ENCODE results near the gene ATXN10.

ATXN10 gene

DNA sequence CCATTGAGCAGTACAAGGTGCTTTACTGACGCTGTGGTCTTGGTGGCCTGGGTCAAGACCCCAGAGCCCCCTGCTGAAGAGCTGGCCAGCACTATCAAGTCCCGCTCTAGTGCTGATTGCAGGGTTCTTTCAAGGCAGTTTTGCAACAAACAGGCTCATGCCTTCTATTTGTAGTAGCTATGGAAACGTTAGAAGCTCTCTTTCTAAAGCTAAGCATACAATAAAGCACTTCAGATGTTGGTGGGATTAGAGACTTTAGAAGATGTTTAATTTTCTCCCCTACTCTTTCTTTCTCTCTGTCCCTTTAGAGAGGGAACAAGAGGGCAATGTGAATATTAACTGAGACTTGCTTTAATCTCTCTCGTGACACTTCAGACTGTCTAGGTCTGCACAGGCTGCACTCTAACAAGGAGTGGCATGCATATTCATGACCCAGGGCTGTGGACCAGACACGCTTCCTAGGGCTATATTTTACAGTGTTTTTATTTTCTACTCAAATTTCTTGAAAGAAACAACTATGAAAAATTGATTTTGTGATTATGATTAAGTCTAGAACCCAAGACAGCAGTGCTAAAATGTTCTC, 166.8 kb downstream of the ATXN10 start:
- FAIRE-seq (no peak), DNase-seq (ENCODE audit: insufficient read length, low spot score) (no peak)

DNA sequence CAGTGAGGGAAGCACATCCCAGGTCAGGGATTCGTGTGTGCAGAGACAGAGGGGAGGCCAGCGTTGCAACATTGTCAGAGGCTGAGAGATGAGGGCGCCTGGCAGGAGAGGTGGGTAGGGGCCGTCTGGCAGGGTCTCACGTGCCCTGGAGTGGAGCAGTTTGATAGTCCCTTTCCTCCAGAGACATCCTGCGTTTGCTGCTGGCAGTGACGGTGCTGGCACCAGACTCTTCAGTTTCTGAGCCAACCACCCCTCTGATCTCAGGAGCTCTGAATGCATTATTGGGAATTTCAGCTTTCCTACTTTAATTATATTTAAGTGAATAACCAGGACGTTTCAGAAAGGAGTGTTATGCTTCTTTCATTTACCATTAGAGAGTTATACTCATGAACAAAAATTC, 168.8 kb downstream of the ATXN10 start:
- FAIRE-seq (no peak), DNase-seq (ENCODE audit: insufficient read length, low spot score) (no peak)

DNA sequence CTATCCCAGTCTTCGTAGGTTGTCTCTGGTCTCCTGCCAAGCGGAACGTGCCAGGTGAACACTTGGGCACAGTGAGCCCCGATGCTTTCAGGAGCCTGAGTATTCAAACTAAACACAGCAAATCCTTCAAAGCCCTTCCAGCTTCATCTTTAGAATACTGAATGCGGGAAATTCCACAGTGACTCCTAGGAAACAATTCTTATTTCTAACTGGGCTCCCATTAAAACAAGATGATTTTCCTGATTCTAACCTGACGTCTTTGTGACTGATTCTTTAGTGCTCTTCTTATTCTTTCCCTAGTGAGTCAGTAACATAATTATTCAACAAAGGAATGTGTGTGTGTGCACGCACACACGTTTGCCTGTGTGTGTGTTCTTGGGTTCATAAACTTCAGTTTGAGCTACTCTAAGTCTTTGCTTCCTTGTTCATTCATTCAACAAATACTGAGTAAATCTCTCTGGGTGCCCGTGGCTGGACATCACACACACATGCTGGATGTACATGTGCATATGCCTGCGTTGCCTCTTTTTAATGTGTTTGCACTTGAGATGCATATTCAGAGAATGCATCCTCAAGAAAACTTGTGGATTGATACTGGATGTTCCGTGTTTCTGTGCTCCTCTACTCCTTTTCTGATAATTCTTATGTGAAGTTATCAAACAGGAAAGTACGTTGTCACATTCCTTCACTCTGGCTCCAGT, 170.8 kb downstream of the ATXN10 start:
- FAIRE-seq (no peak), DNase-seq (ENCODE audit: insufficient read length, low spot score) (no peak)

DNA sequence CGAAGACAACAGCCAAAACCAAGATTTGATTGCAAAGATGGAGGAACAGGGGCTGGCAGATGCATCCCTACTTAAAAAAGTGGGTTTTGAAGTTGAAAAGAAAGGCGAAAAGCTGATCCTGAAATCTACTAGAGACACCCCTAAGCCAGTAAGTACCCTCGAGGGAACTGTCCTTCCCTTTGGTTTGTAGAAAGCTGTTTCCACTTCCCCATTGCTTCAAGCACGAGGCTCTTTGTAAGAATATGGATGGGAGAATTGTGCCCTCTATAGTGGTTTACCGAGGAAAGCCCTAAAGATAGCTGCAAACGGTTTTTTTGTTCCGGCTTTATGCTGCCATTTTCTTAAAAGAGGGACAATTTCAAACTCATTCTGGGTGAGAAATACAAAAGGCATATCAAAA, 171.4 kb downstream of the ATXN10 start:
- FAIRE-seq (no peak), DNase-seq (ENCODE audit: insufficient read length, low spot score) (no peak)

DNA sequence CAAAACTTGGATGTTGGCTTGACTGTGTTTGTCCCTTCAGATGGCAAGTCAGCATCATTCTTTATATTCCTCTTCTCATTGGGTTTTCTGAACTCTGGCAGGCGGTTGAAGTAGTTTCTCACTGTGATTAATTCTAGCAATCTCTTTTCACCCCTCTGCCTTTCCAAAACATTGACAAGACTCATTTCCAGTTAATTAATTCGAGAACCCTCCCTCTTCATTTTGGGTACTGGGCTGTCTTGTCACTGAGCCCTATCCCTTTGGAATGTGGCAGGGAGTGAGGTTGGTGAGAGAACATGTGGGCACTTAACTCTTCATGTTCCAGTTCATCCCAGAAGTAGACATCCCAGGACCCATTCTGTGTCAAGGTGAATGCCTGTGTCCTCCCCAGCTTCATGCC, 172.4 kb downstream of the ATXN10 start:
- no peak for DNase-seq (ENCODE audit: insufficient read length, low spot score)
- peak; percentile 55 for FAIRE-seq

DNA sequence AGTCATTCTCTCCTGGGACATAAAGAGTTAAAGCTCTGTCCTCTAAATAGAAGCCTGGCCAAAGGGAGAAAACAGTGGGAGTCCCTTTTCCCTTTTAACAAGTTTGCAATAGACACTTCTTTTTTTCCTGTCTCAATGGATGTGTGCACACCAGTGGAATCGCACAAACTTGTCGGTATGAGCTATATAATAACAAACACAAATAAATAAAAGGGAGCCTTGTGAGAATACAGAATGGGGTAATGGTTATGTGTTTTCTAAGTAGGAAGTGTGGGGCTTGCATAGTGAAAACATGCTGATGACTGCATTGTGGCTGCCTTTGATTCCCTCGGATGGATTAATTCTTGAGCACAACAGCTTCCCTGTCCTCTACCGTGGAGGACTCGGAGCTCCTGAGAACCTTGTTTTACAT, 173.4 kb downstream of the ATXN10 start:
- no peak for FAIRE-seq
- DNase-seq (ENCODE audit: insufficient read length, low spot score): no peak

DNA sequence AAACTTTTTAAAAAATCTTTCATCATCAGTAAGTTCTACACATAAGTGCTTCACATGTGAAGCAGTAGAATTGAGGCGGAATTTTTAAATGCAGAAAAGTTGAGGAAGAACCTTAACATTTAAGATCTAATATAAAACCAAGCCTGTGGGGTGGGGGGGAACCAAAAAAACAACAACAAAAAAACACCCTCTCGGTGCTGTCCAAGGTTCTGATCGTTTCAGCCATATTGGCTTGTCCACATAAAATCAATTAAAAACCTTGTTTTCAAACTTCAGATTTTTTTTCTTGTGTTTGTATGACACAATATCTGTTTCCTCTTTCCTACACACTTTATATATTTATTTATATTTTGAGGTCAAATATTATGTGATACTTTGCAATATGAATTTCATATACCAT, 175.3 kb downstream of the ATXN10 start:
- FAIRE-seq (no peak), DNase-seq (ENCODE audit: insufficient read length, low spot score) (no peak)

DNA sequence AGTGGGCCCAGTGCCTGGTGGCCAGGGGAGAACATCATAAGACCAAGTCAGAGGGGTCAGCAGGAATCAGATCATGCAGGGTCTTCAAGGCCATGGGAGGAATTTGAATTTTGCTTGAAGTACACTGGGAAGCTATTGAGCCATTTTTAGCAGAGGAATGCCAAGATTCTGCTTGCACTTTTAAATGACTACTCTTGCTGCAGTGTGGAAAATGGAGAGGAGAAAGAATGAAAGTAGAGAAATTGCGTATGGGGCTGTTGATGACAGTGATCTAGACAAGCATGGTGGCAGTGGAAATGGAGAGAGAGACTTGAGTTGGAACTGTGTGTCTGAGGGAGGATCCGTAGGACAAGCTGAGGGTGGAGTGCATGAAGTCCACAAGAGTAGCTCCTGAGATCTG, 177.3 kb downstream of the ATXN10 start:
- DNase-seq (ENCODE audit: insufficient read length, low spot score): no peak
- FAIRE-seq: no peak

DNA sequence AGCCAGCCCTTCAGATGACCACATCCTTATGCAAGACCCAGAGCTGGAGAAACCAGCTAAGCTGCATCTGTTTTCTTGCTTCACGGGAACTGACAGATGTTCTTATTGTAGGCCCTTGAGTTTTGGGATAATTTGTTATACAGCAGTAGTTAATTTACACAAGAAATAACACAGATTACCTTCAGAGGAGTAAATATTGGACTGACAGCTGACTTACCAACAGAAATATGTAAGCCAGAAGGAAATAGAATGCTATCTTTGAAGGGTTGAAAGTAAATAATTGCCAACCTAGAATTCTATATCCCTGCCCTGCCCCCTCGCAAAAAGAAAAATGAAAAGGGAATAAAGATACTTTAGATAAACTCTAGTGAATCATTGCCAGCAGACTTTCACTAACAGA, 181.2 kb downstream of the ATXN10 start:
- DNase-seq (ENCODE audit: insufficient read length, low spot score): no peak

DNA sequence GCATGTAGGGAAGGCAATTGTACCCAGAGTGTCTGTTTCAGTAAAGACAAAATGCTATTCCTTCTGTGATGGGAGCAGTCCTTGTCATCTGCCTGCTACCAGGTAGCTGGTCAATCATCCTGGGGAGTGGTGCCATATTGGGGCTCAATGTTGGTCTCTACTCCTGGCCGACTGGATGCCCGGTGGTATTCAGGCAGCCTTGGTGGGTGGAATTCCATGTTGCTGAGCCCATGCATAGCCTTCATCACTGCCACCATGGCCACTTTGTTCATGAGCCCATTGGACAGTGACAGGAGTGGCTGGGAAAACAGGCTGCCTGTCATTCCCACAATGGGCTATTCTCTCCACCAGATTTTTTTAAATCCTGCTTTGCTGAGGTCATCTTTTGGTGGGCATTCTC, 184.3 kb downstream of the ATXN10 start:
- FAIRE-seq (no peak), DNase-seq (ENCODE audit: insufficient read length, low spot score) (no peak)

More for the DNA sequence above, 181.2 kb downstream of the ATXN10 start:
- FAIRE-seq: peak; percentile 70

DNA sequence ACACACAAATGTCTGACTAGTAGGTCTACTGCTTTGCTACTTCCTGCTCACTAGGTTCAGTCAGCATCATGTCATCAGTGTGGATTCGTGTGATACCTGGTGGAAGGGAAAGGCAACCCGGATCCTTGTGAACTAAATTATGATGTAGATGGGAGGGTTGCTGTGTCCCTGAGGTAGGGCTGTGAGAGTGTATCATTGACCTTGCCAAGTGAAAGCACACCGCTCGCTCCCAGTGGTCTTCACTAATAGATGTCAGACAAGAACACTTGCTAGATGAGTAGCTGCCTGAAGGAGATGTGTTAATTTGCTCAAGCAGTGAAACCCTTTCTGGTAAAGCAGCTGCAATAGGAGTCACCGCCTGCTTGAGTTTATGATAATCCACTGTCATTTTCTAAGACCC, 185.9 kb downstream of the ATXN10 start:
- FAIRE-seq: no peak
- DNase-seq (ENCODE audit: insufficient read length, low spot score): no peak

DNA sequence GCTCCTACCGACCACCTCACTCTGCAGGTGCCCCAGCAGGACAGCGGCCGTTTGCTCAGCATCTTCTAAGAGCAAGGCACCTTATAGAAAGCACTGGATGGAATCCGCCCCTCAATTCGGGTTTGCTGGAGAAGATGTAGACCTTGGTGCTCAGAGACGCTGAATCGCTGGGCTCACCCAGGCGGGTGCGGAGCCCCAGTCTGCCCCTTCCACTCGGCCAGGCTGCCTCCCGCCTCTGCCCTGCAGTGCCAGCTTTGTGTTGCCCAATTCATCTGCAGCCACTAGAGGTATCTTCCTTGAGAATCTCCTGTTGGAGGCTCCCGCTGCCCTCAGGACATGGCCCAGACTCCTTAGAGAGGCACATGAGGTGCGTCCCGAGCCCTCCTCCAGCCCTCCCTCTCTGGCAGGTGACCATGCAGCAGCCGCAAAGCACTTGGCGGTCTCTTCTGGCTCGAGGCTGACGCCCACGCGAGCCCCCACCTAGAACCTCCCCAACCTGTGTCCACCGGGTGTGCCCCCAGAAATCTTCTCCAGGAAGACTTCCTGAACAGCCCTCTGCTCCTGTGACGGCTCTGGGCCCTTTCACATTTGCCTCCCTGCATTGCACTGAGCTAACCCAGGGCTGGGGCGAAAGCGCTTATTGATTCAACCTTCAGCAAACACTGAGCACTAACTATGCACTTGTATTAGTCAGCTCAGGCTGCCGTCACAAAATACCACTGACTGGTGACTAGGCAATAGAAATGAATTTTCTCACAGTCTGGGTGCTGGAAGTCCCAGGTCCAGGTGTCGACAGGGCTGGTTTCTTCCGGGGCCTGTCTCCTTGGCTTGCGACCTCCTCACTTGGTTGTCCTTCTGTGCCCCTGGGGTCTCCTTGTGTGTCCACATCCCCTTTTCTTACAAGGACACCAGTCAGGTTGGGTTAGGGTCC, 187.9 kb downstream of the ATXN10 start:
- no peak for DNase-seq (ENCODE audit: insufficient read length, low spot score)
- no peak for FAIRE-seq

DNA sequence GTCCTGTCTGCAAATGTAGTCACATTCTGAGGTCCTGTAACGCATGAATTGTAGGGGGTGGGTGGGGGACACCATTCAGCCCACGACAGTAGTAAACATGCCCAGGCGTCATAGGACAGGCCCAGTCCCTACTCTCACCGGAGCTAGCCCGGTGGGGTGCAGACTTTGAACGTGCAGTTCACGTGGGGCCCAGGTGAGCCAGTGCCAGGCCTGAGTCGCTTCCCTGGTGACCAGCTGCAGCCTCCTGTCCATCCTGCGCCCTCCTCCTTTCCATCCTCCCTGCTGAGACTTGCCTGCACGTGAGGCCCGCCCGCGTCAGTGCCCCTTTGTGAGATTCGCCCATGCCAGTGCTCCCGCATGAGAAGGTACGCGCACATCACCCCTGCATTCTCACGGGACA, 188.6 kb downstream of the ATXN10 start:
- FAIRE-seq (no peak), DNase-seq (ENCODE audit: insufficient read length, low spot score) (no peak)

DNA sequence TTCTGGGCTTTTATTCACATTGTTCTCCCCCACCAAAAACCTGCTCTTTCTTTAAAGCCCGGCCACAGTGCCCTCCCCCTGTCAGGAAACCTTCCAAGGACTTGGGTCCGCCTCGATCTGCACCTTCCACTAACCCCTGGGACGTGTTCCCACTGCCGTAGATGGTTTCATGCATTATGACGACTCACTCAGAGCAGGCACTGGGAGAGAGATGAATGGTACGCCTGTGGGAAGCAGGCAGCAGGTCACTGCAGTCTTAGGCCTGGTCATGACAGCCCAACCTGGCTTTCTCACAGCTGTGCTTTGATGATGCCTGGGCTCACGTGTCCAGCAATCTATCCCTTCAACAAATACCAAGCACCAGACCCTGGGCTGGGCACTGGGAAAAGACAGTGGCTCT, 189.6 kb downstream of the ATXN10 start:
- FAIRE-seq (no peak), DNase-seq (ENCODE audit: insufficient read length, low spot score) (no peak)

DNA sequence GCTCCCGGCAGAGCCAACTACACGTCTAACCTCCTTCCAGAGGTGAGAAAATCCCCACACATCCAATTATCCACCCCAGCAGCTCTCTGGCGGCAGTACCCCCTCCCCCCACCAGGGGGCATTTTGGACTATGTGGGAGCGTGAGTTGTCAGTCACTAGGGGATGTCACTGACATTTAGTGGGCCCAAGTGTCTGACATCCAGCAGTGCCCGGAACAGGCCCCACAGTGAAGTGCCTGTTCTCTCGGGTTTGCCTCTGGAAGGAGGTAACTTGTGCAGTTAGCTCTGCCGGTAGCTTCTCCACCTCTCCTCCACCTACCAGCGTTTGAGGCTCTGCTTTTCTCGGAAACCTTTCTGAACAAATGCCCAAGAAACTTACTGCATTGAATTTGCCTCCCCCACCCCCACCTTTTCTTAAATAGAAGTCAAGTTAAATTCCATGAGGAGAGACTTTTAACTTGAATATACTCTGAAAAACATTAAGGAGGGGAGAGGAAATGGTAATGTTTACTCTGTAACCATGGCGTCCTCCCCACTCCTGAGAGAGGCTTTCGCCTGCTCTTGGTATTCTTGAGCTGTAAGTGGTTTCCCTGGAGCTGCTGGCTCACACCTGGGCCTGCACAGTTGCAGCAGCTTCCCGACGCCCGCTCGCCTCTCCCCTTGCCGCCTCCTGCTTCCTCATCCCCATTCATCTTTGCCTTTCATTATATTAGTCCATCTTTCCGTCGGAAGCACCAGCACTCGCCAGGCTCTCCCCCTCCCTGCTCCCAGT, 192.5 kb downstream of the ATXN10 start:
- DNase-seq (ENCODE audit: insufficient read length, low spot score) (peak; percentile 87), FAIRE-seq (peak; percentile 68)

DNA sequence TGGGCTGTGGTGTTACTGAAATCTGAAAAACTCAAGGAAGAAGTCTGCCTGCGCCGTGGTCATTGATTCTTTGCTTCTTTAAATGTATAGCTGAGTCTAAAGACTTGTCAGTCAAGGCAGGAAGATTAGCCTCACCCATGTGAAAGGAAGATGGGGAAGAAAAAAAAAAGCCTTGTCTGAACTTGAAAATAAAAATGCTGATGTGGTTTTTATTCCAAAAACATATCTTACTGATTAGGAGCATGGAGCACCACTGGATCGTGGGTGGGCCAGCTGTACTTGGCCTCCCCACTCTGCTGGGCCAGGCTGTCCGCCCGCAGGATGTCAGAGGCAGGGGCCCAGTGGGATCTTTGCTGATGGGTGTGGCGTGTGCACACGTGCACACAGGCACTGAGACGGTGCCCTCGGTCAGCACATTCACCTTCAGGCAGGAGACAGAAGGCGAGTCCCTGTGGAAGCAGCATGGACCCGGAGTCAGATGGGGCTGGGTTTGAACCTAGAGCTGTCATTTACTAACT, 193.4 kb downstream of the ATXN10 start:
- DNase-seq (ENCODE audit: insufficient read length, low spot score) (no peak), FAIRE-seq (no peak)

DNA sequence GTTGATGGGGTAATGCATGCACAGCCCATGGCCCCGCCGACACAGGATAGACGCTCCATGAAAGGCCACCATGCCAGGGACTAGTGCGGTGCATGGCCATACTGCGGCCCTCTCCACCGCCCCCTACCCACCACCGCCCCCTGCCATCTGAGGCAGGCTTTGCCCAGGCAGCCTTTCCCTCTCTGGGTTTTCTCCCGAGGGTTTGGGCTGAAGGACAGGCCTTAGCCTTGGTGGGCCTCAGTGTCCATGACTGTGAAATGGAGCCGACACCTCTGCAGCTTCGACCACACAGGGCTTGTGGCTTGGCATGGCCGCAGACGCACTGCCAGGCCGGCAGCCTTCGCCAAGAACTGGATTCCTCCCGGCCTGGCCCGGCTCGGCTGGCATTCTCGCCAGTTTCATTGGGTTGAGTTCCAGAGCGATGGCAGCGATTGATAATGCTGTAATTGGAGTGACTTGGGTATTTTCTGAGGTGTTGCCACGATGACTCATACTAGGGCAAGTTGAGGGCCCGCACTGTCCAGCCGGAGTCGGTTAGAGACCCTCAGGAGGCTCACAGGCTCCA, 194.0 kb downstream of the ATXN10 start:
- no peak for FAIRE-seq

DNA sequence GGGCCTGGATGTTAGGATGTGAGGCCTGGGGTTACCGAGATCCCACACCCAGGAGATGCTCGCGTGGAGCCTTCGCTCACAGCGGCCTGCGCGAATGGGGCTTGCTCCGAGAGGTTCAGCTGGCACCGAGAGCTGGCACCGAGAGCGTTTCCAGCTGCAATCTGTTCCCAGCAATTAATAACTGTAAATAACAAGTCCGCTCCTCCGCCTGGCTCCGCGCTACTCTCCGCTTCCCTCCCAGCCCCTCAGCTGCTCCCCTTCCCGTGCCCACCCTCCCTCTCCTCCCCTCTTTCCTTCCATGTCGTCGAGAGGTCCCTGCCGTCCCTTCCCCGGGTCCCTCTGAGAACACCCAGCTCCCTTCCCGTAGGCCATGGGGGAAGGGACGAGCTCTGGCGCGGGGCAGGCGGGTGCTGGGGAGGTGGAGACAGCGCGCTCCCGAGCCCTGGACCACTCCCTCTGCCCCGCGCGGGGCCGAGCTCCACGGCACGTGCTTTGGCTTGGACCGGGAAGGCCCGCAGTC, 194.6 kb downstream of the ATXN10 start:
- FAIRE-seq: no peak
- no peak for DNase-seq (ENCODE audit: insufficient read length, low spot score)

More for the DNA sequence above, 194.0 kb downstream of the ATXN10 start:
- no peak for DNase-seq (ENCODE audit: insufficient read length, low spot score)

DNA sequence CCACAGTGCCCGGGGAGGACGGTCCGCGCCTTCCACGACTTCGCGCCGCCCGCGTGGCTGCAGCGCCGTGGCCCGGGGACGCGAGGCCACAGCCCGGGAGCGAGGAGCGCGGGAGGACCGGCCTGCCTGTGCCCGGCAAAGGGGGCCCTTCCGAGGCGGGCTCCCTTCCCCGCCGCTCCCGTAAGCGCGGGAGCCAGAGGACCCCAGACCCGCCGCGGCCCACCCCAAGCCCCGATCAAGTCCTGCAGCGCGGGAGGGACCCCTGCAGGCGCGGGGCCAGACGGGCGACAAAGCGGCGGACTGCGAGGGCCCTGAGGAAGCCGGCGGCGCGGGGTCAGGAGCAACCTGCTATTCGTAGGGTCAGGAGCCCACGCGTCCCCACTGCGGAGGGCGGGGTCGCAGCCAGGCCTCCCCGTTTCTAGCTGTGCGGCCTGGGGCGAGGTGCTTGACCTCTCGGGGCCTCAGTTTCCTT, 195.0 kb downstream of the ATXN10 start:
- FAIRE-seq: no peak
- DNase-seq (ENCODE audit: insufficient read length, low spot score): no peak

All from GM19239 (cell line).